ENCODE data around the gene BAIAP2. TPM values are rescaled to one million over a fixed set of nuclear protein-coding genes. Genes with fewer than 3 reads are reported as not detected.

BAIAP2 gene
- total RNA-seq, 3 donors from 2014 or later, result 21.0 to 47.0 (median 37.6) TPM

DNA sequence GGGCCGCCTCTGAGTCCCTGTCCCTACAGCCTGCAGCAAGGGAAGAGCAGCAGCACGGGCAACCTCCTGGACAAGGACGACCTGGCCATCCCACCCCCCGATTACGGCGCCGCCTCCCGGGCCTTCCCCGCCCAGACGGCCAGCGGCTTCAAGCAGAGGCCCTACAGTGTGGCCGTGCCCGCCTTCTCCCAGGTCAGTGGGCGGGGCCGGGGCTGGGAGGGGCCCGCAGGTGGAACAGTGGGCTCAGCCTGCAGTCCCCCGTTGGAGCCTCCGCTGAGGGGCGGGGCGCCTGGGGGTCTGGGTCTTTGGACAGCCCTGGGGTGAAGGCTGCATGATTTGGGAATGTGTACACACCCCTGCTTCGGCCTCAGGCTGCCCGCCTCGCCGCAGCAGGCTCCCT lies 71.8 kb downstream of the BAIAP2 start:
- H3K9me3 ChIP-seq, result no peaks in the 10 kb centered on the region
- no peaks in the 10 kb centered on the region for H3K36me3 ChIP-seq
- no peak overlapping the region for H3K4me3 ChIP-seq
- DNase-seq (ENCODE audit: low spot score in 2 of 2), result no peak
- intact Hi-C loops (cut with DNase I; ENCODE audit: low total_unique reads), result no loop called here
- no peaks in the 10 kb centered on the region for H3K27me3 ChIP-seq
- no peak overlapping the region for H3K27ac ChIP-seq
- H3K4me1 ChIP-seq, result no peaks in the 10 kb centered on the region
- no peak for TF ChIP-seq POLR2A (IDR thresholded peaks at IDR 0.05)
- TF ChIP-seq, protein P1, sequence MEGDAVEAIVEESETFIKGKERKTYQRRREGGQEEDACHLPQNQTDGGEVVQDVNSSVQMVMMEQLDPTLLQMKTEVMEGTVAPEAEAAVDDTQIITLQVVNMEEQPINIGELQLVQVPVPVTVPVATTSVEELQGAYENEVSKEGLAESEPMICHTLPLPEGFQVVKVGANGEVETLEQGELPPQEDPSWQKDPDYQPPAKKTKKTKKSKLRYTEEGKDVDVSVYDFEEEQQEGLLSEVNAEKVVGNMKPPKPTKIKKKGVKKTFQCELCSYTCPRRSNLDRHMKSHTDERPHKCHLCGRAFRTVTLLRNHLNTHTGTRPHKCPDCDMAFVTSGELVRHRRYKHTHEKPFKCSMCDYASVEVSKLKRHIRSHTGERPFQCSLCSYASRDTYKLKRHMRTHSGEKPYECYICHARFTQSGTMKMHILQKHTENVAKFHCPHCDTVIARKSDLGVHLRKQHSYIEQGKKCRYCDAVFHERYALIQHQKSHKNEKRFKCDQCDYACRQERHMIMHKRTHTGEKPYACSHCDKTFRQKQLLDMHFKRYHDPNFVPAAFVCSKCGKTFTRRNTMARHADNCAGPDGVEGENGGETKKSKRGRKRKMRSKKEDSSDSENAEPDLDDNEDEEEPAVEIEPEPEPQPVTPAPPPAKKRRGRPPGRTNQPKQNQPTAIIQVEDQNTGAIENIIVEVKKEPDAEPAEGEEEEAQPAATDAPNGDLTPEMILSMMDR (IDR thresholded peaks at IDR 0.05), result no peak
- TF ChIP-seq POLR2AphosphoS5 (IDR thresholded peaks at IDR 0.05), result no peak

DNA sequence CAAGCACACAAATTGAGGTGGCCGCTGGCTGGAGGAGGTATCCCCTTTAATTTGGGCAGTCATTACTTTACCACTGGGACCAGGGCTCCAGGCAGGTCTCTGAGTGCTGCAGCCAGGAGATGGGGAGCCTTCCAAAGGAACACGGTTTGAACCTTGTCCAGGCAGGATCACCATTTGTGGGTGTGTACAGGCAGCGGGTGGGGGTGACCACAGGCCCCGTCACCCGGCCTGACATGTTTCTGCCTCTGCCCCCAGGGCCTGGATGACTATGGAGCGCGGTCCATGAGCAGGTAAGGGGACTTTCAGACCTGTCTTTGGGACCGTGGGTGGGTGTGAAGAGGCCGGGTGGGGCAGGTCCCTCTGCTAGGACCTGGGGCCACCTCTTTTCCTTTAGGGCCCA lies 73.3 kb downstream of the BAIAP2 start:
- no peak for DNase-seq (ENCODE audit: low spot score in 2 of 2)
- no peaks in the 10 kb centered on the region for H3K36me3 ChIP-seq
- no peaks in the 10 kb centered on the region for H3K4me1 ChIP-seq
- H3K4me3 ChIP-seq, result no peak overlapping the region
- H3K27me3 ChIP-seq, result no peaks in the 10 kb centered on the region
- no peak for TF ChIP-seq POLR2AphosphoS5 (IDR thresholded peaks at IDR 0.05)
- no peak for TF ChIP-seq POLR2A (IDR thresholded peaks at IDR 0.05)
- TF ChIP-seq, protein P1 (IDR thresholded peaks at IDR 0.05), result no peak
- no peaks in the 10 kb centered on the region for H3K9me3 ChIP-seq
- no peak overlapping the region for H3K27ac ChIP-seq
- intact Hi-C loops (cut with DNase I; ENCODE audit: low total_unique reads), result no loop called here

DNA sequence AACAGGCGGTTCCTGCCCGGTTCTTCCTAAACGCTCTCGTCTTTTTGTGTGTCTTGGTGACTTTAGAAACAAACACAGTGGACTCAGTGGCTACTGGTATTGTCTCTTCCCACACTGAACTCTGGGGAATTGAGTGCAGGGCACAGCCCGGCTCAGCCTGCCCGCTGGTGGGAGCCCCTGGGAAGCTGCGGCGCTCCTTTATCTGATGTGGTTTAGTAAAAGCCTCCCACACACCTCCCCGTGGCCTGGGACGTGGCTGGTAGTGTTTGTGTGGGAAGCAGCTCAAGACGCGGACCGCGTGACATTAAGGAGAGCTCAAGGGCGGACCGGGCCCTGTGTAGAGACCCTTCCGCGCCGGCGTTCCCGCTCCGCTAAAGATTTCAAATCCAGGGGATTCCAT lies 75.0 kb downstream of the BAIAP2 start:
- intact Hi-C loops (cut with DNase I; ENCODE audit: low total_unique reads), result no loop called here
- no peak overlapping the region for H3K27ac ChIP-seq

DNA sequence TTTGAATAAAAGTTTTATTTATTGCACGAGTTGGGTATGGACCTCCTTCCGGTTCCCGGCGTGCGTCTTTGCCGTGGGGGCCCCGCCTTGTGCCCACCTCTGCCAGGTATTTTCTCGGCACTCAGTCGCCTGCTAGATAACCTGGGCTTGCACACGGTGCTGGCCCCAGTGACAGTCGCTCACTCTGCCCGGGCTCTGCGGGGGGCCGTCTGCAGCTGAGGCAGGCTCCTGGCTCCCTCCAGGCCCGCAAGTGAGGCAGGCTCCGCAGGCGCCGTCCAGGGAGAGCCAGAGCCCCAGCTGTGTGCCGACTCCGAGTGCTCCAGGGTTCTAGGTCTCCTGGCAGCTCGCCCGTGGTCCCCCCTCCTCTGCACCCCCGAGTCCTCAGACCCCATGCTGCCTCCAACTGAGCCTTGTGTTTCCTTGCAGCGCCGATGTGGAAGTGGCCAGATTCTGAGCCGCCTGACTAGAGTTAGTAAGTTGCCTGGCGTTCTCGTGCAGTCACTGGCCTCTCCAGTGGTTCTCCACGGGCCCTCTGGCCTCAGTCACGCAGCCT lies 75.6 kb downstream of the BAIAP2 start:
- Histone ChIP-seq H3K27ac (no peak overlapping the region), H3K9me3 (no peaks in the 10 kb centered on the region), H3K27me3 (no peaks in the 10 kb centered on the region), H3K4me1 (no peaks in the 10 kb centered on the region), H3K4me3 (no peak overlapping the region), H3K36me3 (no peaks in the 10 kb centered on the region)
- TF ChIP-seq POLR2AphosphoS5 (IDR thresholded peaks at IDR 0.05) (no peak), POLR2A (IDR thresholded peaks at IDR 0.05) (no peak)
- TF ChIP-seq, protein P1 (IDR thresholded peaks at IDR 0.05), result no peak
- DNase-seq (ENCODE audit: low spot score in 2 of 2), result no peak
- intact Hi-C loops (cut with DNase I; ENCODE audit: low total_unique reads), result no loop called here

More for the DNA sequence above, 75.0 kb downstream of the BAIAP2 start:
- H3K4me1 ChIP-seq, result no peaks in the 10 kb centered on the region
- H3K9me3 ChIP-seq, result no peaks in the 10 kb centered on the region
- DNase-seq (ENCODE audit: low spot score in 2 of 2), result no peak
- H3K27me3 ChIP-seq, result no peaks in the 10 kb centered on the region
- H3K36me3 ChIP-seq, result no peaks in the 10 kb centered on the region
- H3K4me3 ChIP-seq, result no peak overlapping the region
- TF ChIP-seq POLR2AphosphoS5 (IDR thresholded peaks at IDR 0.05) (no peak), POLR2A (IDR thresholded peaks at IDR 0.05) (no peak)
- TF ChIP-seq, protein P1 (IDR thresholded peaks at IDR 0.05), result no peak

DNA sequence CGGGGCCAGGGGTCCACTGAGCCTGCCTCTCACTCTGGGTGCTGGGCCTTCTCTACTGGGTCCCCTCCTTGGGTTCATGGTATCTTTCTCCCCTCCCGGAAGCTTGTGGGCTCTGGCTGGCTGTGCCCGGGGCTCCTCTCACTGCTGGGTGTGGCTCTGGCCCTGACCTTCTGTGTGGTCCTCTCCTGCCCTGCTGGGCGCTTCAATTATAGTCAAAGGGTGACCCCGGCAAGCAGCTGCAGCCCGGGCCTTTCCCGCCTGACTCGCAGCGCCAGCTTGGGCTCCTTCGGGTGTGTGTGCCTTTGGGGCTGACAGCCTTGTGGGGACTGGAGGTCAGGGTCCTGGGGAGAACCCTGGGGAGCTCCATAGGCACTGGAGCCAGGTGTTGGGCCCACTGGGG lies 76.1 kb downstream of the BAIAP2 start:
- H3K27ac ChIP-seq, result no peak overlapping the region
- no peaks in the 10 kb centered on the region for H3K27me3 ChIP-seq
- H3K9me3 ChIP-seq, result no peaks in the 10 kb centered on the region
- no peak for TF ChIP-seq POLR2AphosphoS5 (IDR thresholded peaks at IDR 0.05)
- TF ChIP-seq, protein P1 (IDR thresholded peaks at IDR 0.05), result no peak
- no peak for TF ChIP-seq POLR2A (IDR thresholded peaks at IDR 0.05)
- no peaks in the 10 kb centered on the region for H3K4me1 ChIP-seq
- no peak for DNase-seq (ENCODE audit: low spot score in 2 of 2)
- intact Hi-C loops (cut with DNase I; ENCODE audit: low total_unique reads), result no loop called here
- H3K36me3 ChIP-seq, result no peaks in the 10 kb centered on the region
- H3K4me3 ChIP-seq, result no peak overlapping the region

Measured in breast epithelium (tissue), 4 donors.